Measurements from ENCODE around the gene FHIP1B.

DNA sequence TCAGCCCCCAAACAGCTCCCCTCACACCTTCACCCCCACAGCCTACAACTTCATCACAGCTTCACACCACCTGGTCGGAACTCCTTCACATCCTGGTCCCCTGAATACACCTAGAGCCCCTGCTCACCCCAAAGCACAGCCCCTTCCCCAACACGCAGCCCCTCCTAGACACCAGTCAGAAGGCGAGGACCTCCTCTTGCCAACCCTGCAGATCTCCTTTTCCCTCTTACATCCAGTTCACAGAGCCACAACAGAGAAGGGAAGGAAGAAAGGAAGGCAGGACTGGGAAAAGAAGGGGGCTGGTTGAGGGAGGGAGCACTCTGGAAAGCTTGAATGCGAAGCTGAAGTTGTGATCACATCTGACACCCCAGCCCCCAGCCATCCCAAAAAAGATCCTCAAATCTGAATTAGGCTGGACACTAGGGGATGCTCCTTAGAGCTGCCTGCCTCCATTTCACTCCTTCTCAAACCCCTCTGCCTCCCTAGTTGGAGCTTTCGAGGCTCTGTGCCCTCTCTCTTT is 25.8 kb upstream of the FHIP1B start:
- TF ChIP-seq CTCF (IDR thresholded peaks at IDR 0.05 in 8 of 11, conservative IDR thresholded peaks at IDR 0.05 in 3 of 11) (no peak), POLR2A (IDR thresholded peaks at IDR 0.05) (no peak)

All from spleen (tissue), 7 donors.